MM.1S (cell line): ENCODE data around the gene SLC25A6.

Source experiments
- CTCF ChIP-seq: fragments of 300-600 bp; sonication (generic); IDR thresholded peaks from 2 replicates; pipeline ENCODE4 v1.5.1; 2016; ENCODE audit warnings: antibody characterized with exemption, low read length, mixed read lengths
- EZH2 ChIP-seq: fragments of 300-600 bp; sonication (generic); optimal IDR thresholded peaks from 2 replicates; pipeline ENCODE3; 2017; ENCODE audit warnings: low read depth, mild to moderate bottlenecking, antibody characterized with exemption, low read length, mixed read lengths
- EZH2phosphoT487 ChIP-seq: fragments of 300-600 bp; sonication (generic); IDR thresholded peaks from 2 replicates; pipeline ENCODE4 v1.6.1; 2018; ENCODE audit warnings: antibody characterized with exemption, low read length

- TF ChIP-seq CTCF (no peak), EZH2phosphoT487 (no peak), EZH2 (no peak)
Measured at GRCh38 chrX:1418901-1419544, 27.1 kb upstream of the SLC25A6 start.
